HEK293 (cell line): ENCODE results near the gene CDK19.

Source experiments
- CTCF ChIA-PET: fragments of 350-600 bp; formaldehyde crosslinking; extraction: SDS; loops from one replicate; lab custom pipeline; 2021; ENCODE audit warnings: antibody characterized with exemption; lab: Yijun Ruan, JAX
- POLR2A ChIA-PET: fragments of 300-600 bp; formaldehyde crosslinking; extraction: SDS; loops from one replicate; lab custom pipeline; 2020; ENCODE audit warnings: antibody characterized with exemption, inconsistent platforms; lab: Yijun Ruan, JAX
- H3K27ac ChIP-seq: fragments of 200-500 bp; sonication (Bioruptor generic); 2 replicates; pipeline ENCODE4 v1.5.1; 2014; ENCODE audit warnings: low read depth, low read length, control low read depth, inconsistent platforms; ENCODE audit errors: extremely low read depth
- H3K36me3 ChIP-seq, 2 experiments: fragments of 200-500 bp in 1 of 2; sonication (Bioruptor generic) in 1 of 2; 1 replicate in 1 of 2; 2 replicates in 1 of 2; pipeline ENCODE4 v1.5.1; 2014 to 2017; ENCODE audit warnings: inconsistent platforms in 2 of 2, low read length in 2 of 2; ENCODE audit not compliant: control insufficient read depth in 2 of 2, insufficient read depth in 1 of 2
- H3K4me1 ChIP-seq: fragments of 200-500 bp; sonication (Bioruptor generic); 2 replicates; pipeline ENCODE4 v1.5.1; 2014; ENCODE audit warnings: mild to moderate bottlenecking, low read length, inconsistent platforms; ENCODE audit not compliant: control insufficient read depth, insufficient read depth
- H3K4me3 ChIP-seq: 2 replicates; pipeline ENCODE4 v1.5.1; 2011; ENCODE audit warnings: low read depth, mild to moderate bottlenecking, control low read depth, low read length, moderate library complexity
- H3K9me3 ChIP-seq: fragments of 200-500 bp; sonication (Bioruptor generic); 2 replicates; pipeline ENCODE4 v1.5.1; 2014; ENCODE audit warnings: low read depth, low read length, inconsistent platforms; ENCODE audit not compliant: control insufficient read depth, insufficient read depth
- GFI1B ChIP-seq: fragments of 450-650 bp; formaldehyde crosslinking; IDR thresholded peaks from 2 replicates; pipeline ENCODE4 v1.5.1; 2016; ENCODE audit warnings: missing biosample characterization, missing genetic modification characterization
- GLIS1 ChIP-seq: fragments of 450-650 bp; formaldehyde crosslinking; IDR thresholded peaks from 2 replicates; pipeline ENCODE4 v1.5.1; 2016; ENCODE audit warnings: missing biosample characterization, missing genetic modification characterization
- KLF1 ChIP-seq: fragments of 450-650 bp; formaldehyde crosslinking; IDR thresholded peaks from 2 replicates; pipeline ENCODE4 v1.5.1; 2016; ENCODE audit warnings: missing biosample characterization, missing genetic modification characterization
- MEIS1 ChIP-seq: sonication (generic); formaldehyde crosslinking; IDR thresholded peaks from 2 replicates; pipeline ENCODE4 v1.8.1; 2022; ENCODE audit warnings: missing genetic modification reagents, mild to moderate bottlenecking, borderline replicate concordance
- OVOL3 ChIP-seq: fragments of 450-650 bp; formaldehyde crosslinking; IDR thresholded peaks from 2 replicates; pipeline ENCODE4 v1.5.1; 2016; ENCODE audit warnings: missing biosample characterization, missing genetic modification characterization
- PRDM6 ChIP-seq: fragments of 450-650 bp; formaldehyde crosslinking; IDR thresholded peaks from 2 replicates; pipeline ENCODE4 v1.5.1; 2017; ENCODE audit warnings: missing biosample characterization, missing genetic modification characterization
- SCRT1 ChIP-seq: fragments of 450-650 bp; formaldehyde crosslinking; IDR thresholded peaks from 2 replicates; pipeline ENCODE4 v1.5.1; 2016; ENCODE audit warnings: missing biosample characterization, missing genetic modification characterization, borderline replicate concordance
- WT1 ChIP-seq: fragments of 450-650 bp; formaldehyde crosslinking; IDR thresholded peaks from 2 replicates; pipeline ENCODE4 v1.5.1; 2016; ENCODE audit warnings: missing biosample characterization, missing genetic modification characterization
- ZBTB10 ChIP-seq: fragments of 450-650 bp; formaldehyde crosslinking; IDR thresholded peaks from 2 replicates; pipeline ENCODE4 v1.5.1; 2016; ENCODE audit warnings: missing biosample characterization, missing genetic modification characterization
- ZBTB21 ChIP-seq: fragments of 450-650 bp; formaldehyde crosslinking; IDR thresholded peaks from 2 replicates; pipeline ENCODE4 v1.5.1; 2017; ENCODE audit warnings: missing biosample characterization, missing genetic modification characterization
- ZNF146 ChIP-seq: fragments of 450-650 bp; formaldehyde crosslinking; IDR thresholded peaks from 2 replicates; pipeline ENCODE4 v1.5.1; 2016; ENCODE audit warnings: missing biosample characterization, missing genetic modification characterization
- ZNF280D ChIP-seq: fragments of 450-650 bp; formaldehyde crosslinking; IDR thresholded peaks from 2 replicates; pipeline ENCODE4 v1.5.1; 2016; ENCODE audit warnings: missing biosample characterization, missing genetic modification characterization
- ZNF324 ChIP-seq: fragments of 450-650 bp; formaldehyde crosslinking; IDR thresholded peaks from 2 replicates; pipeline ENCODE4 v1.5.1; 2016; ENCODE audit warnings: missing biosample characterization, missing genetic modification characterization
- ZNF398 ChIP-seq: fragments of 450-650 bp; formaldehyde crosslinking; IDR thresholded peaks from 2 replicates; pipeline ENCODE4 v1.5.1; 2017; ENCODE audit warnings: missing biosample characterization, missing genetic modification characterization
- ZNF423 ChIP-seq: fragments of 450-650 bp; formaldehyde crosslinking; IDR thresholded peaks from 2 replicates; pipeline ENCODE4 v1.5.1; 2016; ENCODE audit warnings: missing biosample characterization, missing genetic modification characterization
- ZNF530 ChIP-seq: fragments of 450-650 bp; formaldehyde crosslinking; IDR thresholded peaks from 2 replicates; pipeline ENCODE4 v1.5.1; 2016; ENCODE audit warnings: low read depth, missing biosample characterization, missing genetic modification characterization
- ZNF544 ChIP-seq: fragments of 450-650 bp; formaldehyde crosslinking; IDR thresholded peaks from 2 replicates; pipeline ENCODE4 v1.5.0; 2017; ENCODE audit warnings: missing biosample characterization, missing genetic modification characterization
- ZNF558 ChIP-seq: fragments of 450-650 bp; formaldehyde crosslinking; IDR thresholded peaks from 2 replicates; pipeline ENCODE4 v1.5.1; 2016; ENCODE audit warnings: missing biosample characterization, missing genetic modification characterization
- ZNF600 ChIP-seq: fragments of 450-650 bp; formaldehyde crosslinking; IDR thresholded peaks from 2 replicates; pipeline ENCODE4 v1.5.1; 2016; ENCODE audit warnings: missing biosample characterization, missing genetic modification characterization
- ZNF610 ChIP-seq: fragments of 450-650 bp; formaldehyde crosslinking; IDR thresholded peaks from 2 replicates; pipeline ENCODE4 v1.5.1; 2016; ENCODE audit warnings: missing biosample characterization, missing genetic modification characterization, borderline replicate concordance
- ZNF670 ChIP-seq: fragments of 450-650 bp; formaldehyde crosslinking; IDR thresholded peaks from 2 replicates; pipeline ENCODE4 v1.5.1; 2016; ENCODE audit warnings: missing biosample characterization, missing genetic modification characterization, low read depth
- ZNF747 ChIP-seq: fragments of 450-650 bp; formaldehyde crosslinking; IDR thresholded peaks from 2 replicates; pipeline ENCODE4 v1.5.1; 2016; ENCODE audit warnings: missing biosample characterization, missing genetic modification characterization
- ZNF776 ChIP-seq: fragments of 450-650 bp; formaldehyde crosslinking; IDR thresholded peaks from 2 replicates; pipeline ENCODE4 v1.5.0; 2017; ENCODE audit warnings: missing biosample characterization, missing genetic modification characterization, borderline replicate concordance

Gene CDK19

GRCh38 chr6:110593637-110594036 lies 221.6 kb downstream of the CDK19 start:
- peaks cover 2% of the 10 kb centered on the region; the same call in 1 of the 2 replicates for H3K4me1 ChIP-seq

GRCh38 chr6:110592765-110593164 lies 222.5 kb downstream of the CDK19 start:
- Histone ChIP-seq H3K4me1 (peaks cover 2% of the 10 kb centered on the region; the same call in 1 of the 2 replicates), H3K9me3 (no peaks in the 10 kb centered on the region), H3K27ac (no peak overlapping the region), H3K4me3 (no peak overlapping the region), H3K36me3 (no peaks in the 10 kb centered on the region)
- CTCF ChIA-PET, result no interaction called here
- POLR2A ChIA-PET, result no interaction called here
- TF ChIP-seq ZNF530 (no peak), ZBTB21 (tag by site-specific recombination) (no peak), MEIS1 (CRISPR knock-in tag) (no peak), GLIS1 (tag by site-specific recombination) (no peak), ZNF398 (no peak), ZNF423 (tag by site-specific recombination) (no peak), ZNF146 (tag by site-specific recombination) (no peak), ZNF324 (no peak), ZNF670 (no peak)

More at GRCh38 chr6:110593637-110594036, 221.6 kb downstream of the CDK19 start:
- H3K36me3 ChIP-seq, result no peaks in the 10 kb centered on the region
- TF ChIP-seq WT1 (tag by site-specific recombination), result no peak
- no peak for TF ChIP-seq ZNF776 (tag by site-specific recombination)
- TF ChIP-seq ZNF600 (tag by site-specific recombination), result no peak
- TF ChIP-seq ZNF610 (tag by site-specific recombination), result no peak
- no peak for TF ChIP-seq ZNF280D (tag by site-specific recombination)
- TF ChIP-seq ZBTB10, result no peak
- TF ChIP-seq ZNF544, result no peak
- no peak for TF ChIP-seq KLF1 (tag by site-specific recombination)
- no peak for TF ChIP-seq SCRT1 (tag by site-specific recombination)
- TF ChIP-seq ZNF558 (tag by site-specific recombination), result no peak
- no peak for TF ChIP-seq GFI1B (tag by site-specific recombination)
- TF ChIP-seq OVOL3 (tag by site-specific recombination), result no peak
- TF ChIP-seq ZNF747 (tag by site-specific recombination), result no peak
- no peak for TF ChIP-seq PRDM6
- CTCF ChIA-PET, result no interaction called here
- no peak overlapping the region for H3K4me3 ChIP-seq
- no peak overlapping the region for H3K27ac ChIP-seq
- POLR2A ChIA-PET, result no interaction called here
- no peaks in the 10 kb centered on the region for H3K9me3 ChIP-seq
